DND-41 (cell line): ENCODE data around the gene DISC1.

Source experiments
- EZH2 ChIP-seq: IDR thresholded peaks from 3 replicates; pipeline ENCODE4 v1.6.1; 2012; ENCODE audit warnings: borderline replicate concordance, low read depth, mild to moderate bottlenecking, moderate library complexity, low read length, inconsistent platforms; ENCODE audit not compliant: severe bottlenecking
- TF ChIP-seq, protein P1 (sequence below): IDR thresholded peaks from 2 replicates; pipeline ENCODE4 v1.5.1; 2012; ENCODE audit warnings: borderline replicate concordance, low read length, moderate library complexity, mild to moderate bottlenecking; ENCODE audit not compliant: poor library complexity, severe bottlenecking; ENCODE audit errors: extremely low read depth

DNA sequence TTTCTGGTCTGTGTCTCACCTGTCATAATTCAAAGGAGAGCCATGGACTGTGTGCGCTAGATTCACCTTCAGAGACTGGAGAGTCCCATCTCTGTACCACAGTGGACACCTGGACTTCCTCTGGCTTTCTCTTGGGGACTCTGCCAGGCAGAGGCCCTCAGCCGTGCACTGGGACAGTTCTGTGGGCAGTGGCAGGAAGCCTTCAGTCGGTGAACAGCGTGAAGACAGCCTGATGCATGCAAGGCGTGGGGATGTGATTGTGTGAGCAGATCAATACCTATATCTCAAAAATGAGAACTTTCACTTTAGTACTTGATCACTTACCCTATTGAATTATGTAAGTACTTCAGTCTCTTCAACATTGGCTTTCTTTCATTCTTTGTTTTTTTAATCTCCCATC lies 245.3 kb downstream of the DISC1 start:
- TF ChIP-seq, protein P1, sequence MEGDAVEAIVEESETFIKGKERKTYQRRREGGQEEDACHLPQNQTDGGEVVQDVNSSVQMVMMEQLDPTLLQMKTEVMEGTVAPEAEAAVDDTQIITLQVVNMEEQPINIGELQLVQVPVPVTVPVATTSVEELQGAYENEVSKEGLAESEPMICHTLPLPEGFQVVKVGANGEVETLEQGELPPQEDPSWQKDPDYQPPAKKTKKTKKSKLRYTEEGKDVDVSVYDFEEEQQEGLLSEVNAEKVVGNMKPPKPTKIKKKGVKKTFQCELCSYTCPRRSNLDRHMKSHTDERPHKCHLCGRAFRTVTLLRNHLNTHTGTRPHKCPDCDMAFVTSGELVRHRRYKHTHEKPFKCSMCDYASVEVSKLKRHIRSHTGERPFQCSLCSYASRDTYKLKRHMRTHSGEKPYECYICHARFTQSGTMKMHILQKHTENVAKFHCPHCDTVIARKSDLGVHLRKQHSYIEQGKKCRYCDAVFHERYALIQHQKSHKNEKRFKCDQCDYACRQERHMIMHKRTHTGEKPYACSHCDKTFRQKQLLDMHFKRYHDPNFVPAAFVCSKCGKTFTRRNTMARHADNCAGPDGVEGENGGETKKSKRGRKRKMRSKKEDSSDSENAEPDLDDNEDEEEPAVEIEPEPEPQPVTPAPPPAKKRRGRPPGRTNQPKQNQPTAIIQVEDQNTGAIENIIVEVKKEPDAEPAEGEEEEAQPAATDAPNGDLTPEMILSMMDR, result no peak
- no peak for TF ChIP-seq EZH2
